GM23338 (cell line): Measurements from ENCODE around the gene PEAR1. TPM values are rescaled to one million over a fixed set of nuclear protein-coding genes. Genes with fewer than 3 reads are reported as not detected.

Experiments
- ATAC-seq: fragments of 200-7000 bp; cut with Tn5 transposase; 3 replicates; pipeline ENCODE4 v1.9.1; 2020
- DNase-seq: peaks from one replicate; pipeline ENCODE4 v3.0.0-alpha.2; 2015; ENCODE audit warnings: low spot score
- H2AFZ ChIP-seq: fragments of 200-600 bp; sonication (generic); 2 replicates; pipeline ENCODE4 v1.8.0; 2016; ENCODE audit warnings: antibody characterized with exemption, mild to moderate bottlenecking, moderate library complexity
- H3F3A ChIP-seq: fragments of 200-600 bp; sonication (generic); replicated peaks from 2 replicates; pipeline ENCODE4 v1.8.0; 2017; ENCODE audit warnings: antibody characterized with exemption, mixed run types, low read depth
- H3K27ac ChIP-seq: fragments of 200-600 bp; sonication (generic); 2 replicates; pipeline ENCODE4 v1.6.1; 2016; ENCODE audit warnings: low read depth
- H3K27me3 ChIP-seq: fragments of 200-600 bp; sonication (generic); 2 replicates; pipeline ENCODE4 v1.8.0; 2016; ENCODE audit warnings: mild to moderate bottlenecking, mixed run types, moderate library complexity; ENCODE audit not compliant: insufficient read depth
- H3K36me3 ChIP-seq: fragments of 200-600 bp; sonication (generic); 2 replicates; pipeline ENCODE4 v1.8.0; 2016; ENCODE audit warnings: mild to moderate bottlenecking; ENCODE audit not compliant: insufficient read depth
- H3K4me1 ChIP-seq: fragments of 200-600 bp; sonication (generic); 2 replicates; pipeline ENCODE4 v1.8.0; 2016; ENCODE audit warnings: mild to moderate bottlenecking, moderate library complexity; ENCODE audit not compliant: insufficient read depth
- H3K4me2 ChIP-seq: fragments of 200-600 bp; sonication (generic); 2 replicates; pipeline ENCODE4 v1.7.1; 2017; ENCODE audit warnings: mixed run types
- H3K4me3 ChIP-seq: fragments of 200-600 bp; sonication (generic); 2 replicates; pipeline ENCODE4 v1.6.1; 2016; ENCODE audit warnings: mixed run types
- H3K79me2 ChIP-seq: fragments of 200-600 bp; sonication (generic); replicated peaks from 2 replicates; pipeline ENCODE4 v1.8.0; 2017; ENCODE audit warnings: mild to moderate bottlenecking; ENCODE audit not compliant: insufficient read depth
- H3K9me2 ChIP-seq: fragments of 200-600 bp; sonication (generic); 2 replicates; pipeline ENCODE4 v1.8.0; 2017; ENCODE audit not compliant: insufficient read depth
- H4K20me1 ChIP-seq: fragments of 200-600 bp; sonication (generic); replicated peaks from 2 replicates; pipeline ENCODE4 v1.8.0; 2017; ENCODE audit warnings: mild to moderate bottlenecking; ENCODE audit not compliant: insufficient read depth
- H3K27ac Mint-ChIP-seq: 2 replicates; pipeline ENCODE4 v1.8.0; 2020; ENCODE audit warnings: inconsistent platforms, mild to moderate bottlenecking, moderate library complexity, mixed read lengths
- H3K27me3 Mint-ChIP-seq: 3 replicates; pipeline ENCODE4 v1.8.0; 2022; ENCODE audit warnings: low read depth, mild to moderate bottlenecking, moderate library complexity, mixed read lengths, inconsistent platforms; ENCODE audit not compliant: insufficient read depth, poor library complexity
- H3K36me3 Mint-ChIP-seq: 3 replicates; pipeline ENCODE4 v1.8.0; 2021; ENCODE audit warnings: low read depth, mild to moderate bottlenecking, inconsistent platforms, moderate library complexity, mixed read lengths
- H3K4me1 Mint-ChIP-seq: 3 replicates; pipeline ENCODE4 v1.8.0; 2020; ENCODE audit warnings: mild to moderate bottlenecking, inconsistent platforms, mixed read lengths
- H3K4me3 Mint-ChIP-seq: 3 replicates; pipeline ENCODE4 v1.8.0; 2021; ENCODE audit warnings: moderate library complexity, mild to moderate bottlenecking, inconsistent platforms, mixed read lengths
- H3K9me3 Mint-ChIP-seq: 3 replicates; pipeline ENCODE4 v1.8.0; 2020; ENCODE audit warnings: moderate library complexity, mild to moderate bottlenecking, inconsistent platforms, mixed read lengths
- CREB1 ChIP-seq: fragments of 250-450 bp; sonication (Bioruptor Pico); IDR thresholded peaks from 2 replicates; pipeline ENCODE4 v1.5.0; 2020; ENCODE audit warnings: low read depth, mild to moderate bottlenecking, moderate library complexity
- NANOG ChIP-seq: IDR thresholded peaks from 2 replicates; pipeline ENCODE4 v1.6.1; 2016; ENCODE audit warnings: antibody characterized with exemption, borderline replicate concordance
- POLR2AphosphoS5 ChIP-seq: IDR thresholded peaks from 2 replicates; pipeline ENCODE4 v1.6.1; 2016; ENCODE audit warnings: antibody characterized with exemption, low read depth
- STAT1 ChIP-seq: IDR thresholded peaks from one replicate; pipeline ENCODE4 v1.6.1; 2016; ENCODE audit warnings: antibody characterized with exemption; ENCODE audit not compliant: unreplicated experiment
- polyA plus RNA-seq: library from polyadenylated mRNA; unstranded; fragments of >200 nt; fragmentation: Nextera tagmentation; extraction: Ambion mirVana; gene quantifications from 2 replicates; pipeline ENCODE4 v1.2.1, GENCODE V29; 2016
- total RNA-seq: library from RNA; depleted of rRNA; stranded (reverse); fragments of >200 nt; shearing (Covaris generic); gene quantifications from 2 replicates; pipeline ENCODE4 v1.2.3, GENCODE V29; 2014
- TF ChIP-seq, protein P1 (sequence below): fragments of 250-450 bp; sonication (Bioruptor Pico); IDR thresholded peaks from 2 replicates; pipeline ENCODE4 v1.5.0; 2020; ENCODE audit warnings: mild to moderate bottlenecking, moderate library complexity
- TF ChIP-seq, protein P2 (sequence below): IDR thresholded peaks from 2 replicates; pipeline ENCODE4 v1.6.1; 2016; ENCODE audit warnings: antibody characterized with exemption
- TF ChIP-seq, protein P3 (sequence below), 2 experiments: fragments of 200-600 bp in 1 of 2; sonication (generic) in 1 of 2; conservative IDR thresholded peaks; 2 replicates each; pipeline versions ENCODE4 v1.5.1 to v1.6.1; 2016 to 2017; ENCODE audit warnings: antibody characterized with exemption in 2 of 2, low read depth in 2 of 2, mild to moderate bottlenecking in 2 of 2, moderate library complexity in 1 of 2

The PEAR1 gene
- total and polyA plus RNA-seq, 2 experiments from 2014 or later, result 0.28 to 0.47 TPM

DNA sequence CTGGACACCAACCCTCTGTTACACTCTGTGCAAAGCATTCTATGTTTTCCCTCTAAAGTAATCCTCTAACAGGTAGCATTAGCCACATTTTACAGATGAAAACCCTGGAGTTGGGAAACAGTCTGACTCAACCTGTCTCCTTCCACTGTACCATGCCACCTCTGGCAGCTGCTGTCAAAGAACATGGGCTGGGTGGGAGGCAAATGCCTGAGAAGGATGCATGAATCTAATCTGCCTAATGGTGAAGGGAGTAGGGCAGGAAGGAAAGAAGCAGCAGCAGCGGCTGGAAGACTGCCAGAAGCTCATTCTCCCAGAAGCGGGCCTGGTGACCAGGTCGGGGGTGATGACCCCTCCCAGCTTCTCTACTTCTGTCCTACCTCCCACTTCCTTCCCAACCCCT lies 48.7 kb downstream of the PEAR1 start (continued):
- TF ChIP-seq, protein P1, sequence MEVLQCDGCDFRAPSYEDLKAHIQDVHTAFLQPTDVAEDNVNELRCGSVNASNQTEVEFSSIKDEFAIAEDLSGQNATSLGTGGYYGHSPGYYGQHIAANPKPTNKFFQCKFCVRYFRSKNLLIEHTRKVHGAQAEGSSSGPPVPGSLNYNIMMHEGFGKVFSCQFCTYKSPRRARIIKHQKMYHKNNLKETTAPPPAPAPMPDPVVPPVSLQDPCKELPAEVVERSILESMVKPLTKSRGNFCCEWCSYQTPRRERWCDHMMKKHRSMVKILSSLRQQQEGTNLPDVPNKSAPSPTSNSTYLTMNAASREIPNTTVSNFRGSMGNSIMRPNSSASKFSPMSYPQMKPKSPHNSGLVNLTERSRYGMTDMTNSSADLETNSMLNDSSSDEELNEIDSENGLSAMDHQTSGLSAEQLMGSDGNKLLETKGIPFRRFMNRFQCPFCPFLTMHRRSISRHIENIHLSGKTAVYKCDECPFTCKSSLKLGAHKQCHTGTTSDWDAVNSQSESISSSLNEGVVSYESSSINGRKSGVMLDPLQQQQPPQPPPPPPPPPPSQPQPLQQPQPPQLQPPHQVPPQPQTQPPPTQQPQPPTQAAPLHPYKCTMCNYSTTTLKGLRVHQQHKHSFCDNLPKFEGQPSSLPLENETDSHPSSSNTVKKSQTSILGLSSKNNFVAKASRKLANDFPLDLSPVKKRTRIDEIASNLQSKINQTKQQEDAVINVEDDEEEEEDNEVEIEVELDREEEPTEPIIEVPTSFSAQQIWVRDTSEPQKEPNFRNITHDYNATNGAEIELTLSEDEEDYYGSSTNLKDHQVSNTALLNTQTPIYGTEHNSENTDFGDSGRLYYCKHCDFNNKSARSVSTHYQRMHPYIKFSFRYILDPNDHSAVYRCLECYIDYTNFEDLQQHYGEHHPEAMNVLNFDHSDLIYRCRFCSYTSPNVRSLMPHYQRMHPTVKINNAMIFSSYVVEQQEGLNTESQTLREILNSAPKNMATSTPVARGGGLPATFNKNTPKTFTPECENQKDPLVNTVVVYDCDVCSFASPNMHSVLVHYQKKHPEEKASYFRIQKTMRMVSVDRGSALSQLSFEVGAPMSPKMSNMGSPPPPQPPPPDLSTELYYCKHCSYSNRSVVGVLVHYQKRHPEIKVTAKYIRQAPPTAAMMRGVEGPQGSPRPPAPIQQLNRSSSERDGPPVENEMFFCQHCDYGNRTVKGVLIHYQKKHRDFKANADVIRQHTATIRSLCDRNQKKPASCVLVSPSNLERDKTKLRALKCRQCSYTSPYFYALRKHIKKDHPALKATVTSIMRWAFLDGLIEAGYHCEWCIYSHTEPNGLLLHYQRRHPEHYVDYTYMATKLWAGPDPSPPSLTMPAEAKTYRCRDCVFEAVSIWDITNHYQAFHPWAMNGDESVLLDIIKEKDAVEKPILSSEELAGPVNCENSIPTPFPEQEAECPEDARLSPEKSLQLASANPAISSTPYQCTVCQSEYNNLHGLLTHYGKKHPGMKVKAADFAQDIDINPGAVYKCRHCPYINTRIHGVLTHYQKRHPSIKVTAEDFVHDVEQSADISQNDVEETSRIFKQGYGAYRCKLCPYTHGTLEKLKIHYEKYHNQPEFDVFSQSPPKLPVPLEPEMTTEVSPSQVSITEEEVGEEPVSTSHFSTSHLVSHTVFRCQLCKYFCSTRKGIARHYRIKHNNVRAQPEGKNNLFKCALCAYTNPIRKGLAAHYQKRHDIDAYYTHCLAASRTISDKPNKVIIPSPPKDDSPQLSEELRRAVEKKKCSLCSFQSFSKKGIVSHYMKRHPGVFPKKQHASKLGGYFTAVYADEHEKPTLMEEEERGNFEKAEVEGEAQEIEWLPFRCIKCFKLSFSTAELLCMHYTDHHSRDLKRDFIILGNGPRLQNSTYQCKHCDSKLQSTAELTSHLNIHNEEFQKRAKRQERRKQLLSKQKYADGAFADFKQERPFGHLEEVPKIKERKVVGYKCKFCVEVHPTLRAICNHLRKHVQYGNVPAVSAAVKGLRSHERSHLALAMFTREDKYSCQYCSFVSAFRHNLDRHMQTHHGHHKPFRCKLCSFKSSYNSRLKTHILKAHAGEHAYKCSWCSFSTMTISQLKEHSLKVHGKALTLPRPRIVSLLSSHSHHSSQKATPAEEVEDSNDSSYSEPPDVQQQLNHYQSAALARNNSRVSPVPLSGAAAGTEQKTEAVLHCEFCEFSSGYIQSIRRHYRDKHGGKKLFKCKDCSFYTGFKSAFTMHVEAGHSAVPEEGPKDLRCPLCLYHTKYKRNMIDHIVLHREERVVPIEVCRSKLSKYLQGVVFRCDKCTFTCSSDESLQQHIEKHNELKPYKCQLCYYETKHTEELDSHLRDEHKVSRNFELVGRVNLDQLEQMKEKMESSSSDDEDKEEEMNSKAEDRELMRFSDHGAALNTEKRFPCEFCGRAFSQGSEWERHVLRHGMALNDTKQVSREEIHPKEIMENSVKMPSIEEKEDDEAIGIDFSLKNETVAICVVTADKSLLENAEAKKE, result no peak
- TF ChIP-seq CREB1 (CRISPR knock-in tag) (no peak), POLR2AphosphoS5 (no peak)

DNA sequence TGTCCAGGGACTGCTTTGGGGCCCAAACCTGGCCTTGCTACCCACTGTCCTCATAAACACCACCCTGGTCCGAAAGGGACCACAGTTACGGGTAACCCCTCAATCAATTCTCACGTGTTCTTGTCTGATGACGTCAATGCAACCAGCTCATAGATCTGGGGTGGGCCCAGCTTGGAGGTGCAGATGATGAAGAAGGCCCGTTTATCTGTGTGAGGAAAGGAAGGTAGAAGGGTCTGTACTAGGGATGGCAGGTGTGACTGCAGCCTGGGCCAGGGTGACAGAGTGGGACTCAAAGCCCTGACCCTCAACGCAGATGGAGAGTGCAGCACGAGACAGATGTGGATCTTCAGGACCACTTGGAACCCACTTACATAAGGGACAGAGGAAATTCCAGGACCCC lies 49.1 kb downstream of the PEAR1 start:
- no peaks in the 10 kb centered on the region for H3K4me1 ChIP-seq
- Mint-ChIP-seq H3K36me3 (peaks cover 68% of the 10 kb centered on the region), H3K4me3 (no peak overlapping the region), H3K9me3 (no peaks in the 10 kb centered on the region), H3K27me3 (peaks cover 18% of the 10 kb centered on the region), H3K27ac (no peak overlapping the region), H3K4me1 (peaks cover 3% of the 10 kb centered on the region; the same call in 1 of the 3 replicates)
- no peaks in the 10 kb centered on the region for H3K79me2 ChIP-seq
- no peak overlapping the region for H2AFZ ChIP-seq
- H3K36me3 ChIP-seq, result peaks cover 8% of the 10 kb centered on the region
- H3K4me3 ChIP-seq, result no peak overlapping the region
- ATAC-seq (no peak), DNase-seq (no peak)
- no peaks in the 10 kb centered on the region for H3K27me3 ChIP-seq
- H3K27ac ChIP-seq, result no peak overlapping the region
- no peaks in the 10 kb centered on the region for H3K9me2 ChIP-seq
- no peaks in the 10 kb centered on the region; the same call in 1 of the 2 replicates for H4K20me1 ChIP-seq
- H3K4me2 ChIP-seq, result no peak overlapping the region
- no peaks in the 10 kb centered on the region for H3F3A ChIP-seq
- TF ChIP-seq STAT1 (no peak), NANOG (no peak), POLR2AphosphoS5 (no peak)
- TF ChIP-seq, protein P2, sequence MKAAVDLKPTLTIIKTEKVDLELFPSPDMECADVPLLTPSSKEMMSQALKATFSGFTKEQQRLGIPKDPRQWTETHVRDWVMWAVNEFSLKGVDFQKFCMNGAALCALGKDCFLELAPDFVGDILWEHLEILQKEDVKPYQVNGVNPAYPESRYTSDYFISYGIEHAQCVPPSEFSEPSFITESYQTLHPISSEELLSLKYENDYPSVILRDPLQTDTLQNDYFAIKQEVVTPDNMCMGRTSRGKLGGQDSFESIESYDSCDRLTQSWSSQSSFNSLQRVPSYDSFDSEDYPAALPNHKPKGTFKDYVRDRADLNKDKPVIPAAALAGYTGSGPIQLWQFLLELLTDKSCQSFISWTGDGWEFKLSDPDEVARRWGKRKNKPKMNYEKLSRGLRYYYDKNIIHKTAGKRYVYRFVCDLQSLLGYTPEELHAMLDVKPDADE, result no peak
- TF ChIP-seq, protein P1, result no peak
- TF ChIP-seq, protein P3, sequence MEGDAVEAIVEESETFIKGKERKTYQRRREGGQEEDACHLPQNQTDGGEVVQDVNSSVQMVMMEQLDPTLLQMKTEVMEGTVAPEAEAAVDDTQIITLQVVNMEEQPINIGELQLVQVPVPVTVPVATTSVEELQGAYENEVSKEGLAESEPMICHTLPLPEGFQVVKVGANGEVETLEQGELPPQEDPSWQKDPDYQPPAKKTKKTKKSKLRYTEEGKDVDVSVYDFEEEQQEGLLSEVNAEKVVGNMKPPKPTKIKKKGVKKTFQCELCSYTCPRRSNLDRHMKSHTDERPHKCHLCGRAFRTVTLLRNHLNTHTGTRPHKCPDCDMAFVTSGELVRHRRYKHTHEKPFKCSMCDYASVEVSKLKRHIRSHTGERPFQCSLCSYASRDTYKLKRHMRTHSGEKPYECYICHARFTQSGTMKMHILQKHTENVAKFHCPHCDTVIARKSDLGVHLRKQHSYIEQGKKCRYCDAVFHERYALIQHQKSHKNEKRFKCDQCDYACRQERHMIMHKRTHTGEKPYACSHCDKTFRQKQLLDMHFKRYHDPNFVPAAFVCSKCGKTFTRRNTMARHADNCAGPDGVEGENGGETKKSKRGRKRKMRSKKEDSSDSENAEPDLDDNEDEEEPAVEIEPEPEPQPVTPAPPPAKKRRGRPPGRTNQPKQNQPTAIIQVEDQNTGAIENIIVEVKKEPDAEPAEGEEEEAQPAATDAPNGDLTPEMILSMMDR (conservative IDR thresholded peaks at IDR 0.05; ENCODE audit: low read depth in 2 of 2), result no peak
